ENCODE measurements around the gene TRAK2.

GRCh38 chr2:201342923-201343322 lies 108.3 kb downstream of the TRAK2 start:
- no peak for TF ChIP-seq CTCF (IDR thresholded peaks at IDR 0.05)
- no peak for TF ChIP-seq POLR2A (IDR thresholded peaks at IDR 0.05)

Measured in vagina (tissue), 2 donors.